B cell (primary cell): ENCODE results near the gene TAPBPL. TPM values are rescaled to one million over a fixed set of nuclear protein-coding genes. Genes with fewer than 3 reads are reported as not detected.

Experiments used
- ATAC-seq: fragments of 200-7000 bp; cut with Tn5 transposase; one replicate; pipeline ENCODE4 v1.10.0; 2021; ENCODE audit warnings: low read depth, mild to moderate bottlenecking, moderate number of reproducible peaks, moderate library complexity
- CTCF ChIA-PET: fragments of 350-600 bp; sonication (Branson Sonifier 250); formaldehyde crosslinking; loops from one replicate; lab custom pipeline; 2021; ENCODE audit warnings: antibody characterized with exemption, inconsistent platforms; lab: Charles Lee
- POLR2A ChIA-PET: fragments of 350-600 bp; sonication (Branson Sonifier 250); formaldehyde crosslinking; loops from one replicate; lab custom pipeline; 2021; ENCODE audit warnings: antibody characterized with exemption; lab: Charles Lee
- DNase-seq: peaks from one replicate; pipeline ENCODE4 v3.0.0; 2013
- H2AFZ ChIP-seq: 2 replicates; pipeline ENCODE4 v1.6.1; 2012; ENCODE audit warnings: mild to moderate bottlenecking, low read depth, low read length; ENCODE audit not compliant: insufficient read depth, poor library complexity, severe bottlenecking
- H3K27ac ChIP-seq, 2 donors: 1 replicate in 1 of 2; 2 replicates in 1 of 2; pipeline ENCODE4 v1.5.1; 2012 to 2013; ENCODE audit warnings: low read length in 2 of 2, mild to moderate bottlenecking in 2 of 2, moderate library complexity in 1 of 2
- H3K27me3 ChIP-seq, 4 experiments: fragments of 200-600 bp in 1 of 4; sonication (generic) in 1 of 4; replicated peaks in 1 of 4; 1 replicate in 2 of 4; 2 replicates in 2 of 4; pipeline versions ENCODE4 v1.6.1 to v1.7.0; 2013 to 2016; ENCODE audit warnings: low read length in 3 of 4, mild to moderate bottlenecking in 2 of 4, mixed read lengths in 1 of 4, moderate library complexity in 1 of 4; ENCODE audit not compliant: insufficient read depth in 4 of 4, control insufficient read depth in 3 of 4; ENCODE audit errors: control extremely low read depth in 1 of 4
- H3K36me3 ChIP-seq, 2 experiments: replicated peaks in 1 of 2; 1 replicate in 1 of 2; 2 replicates in 1 of 2; pipeline versions ENCODE4 v1.6.1 to v1.7.1; 2013; ENCODE audit warnings: low read length in 1 of 2; ENCODE audit not compliant: insufficient read depth in 2 of 2, control insufficient read depth in 1 of 2; ENCODE audit errors: control extremely low read depth in 1 of 2, extremely low read depth in 1 of 2
- H3K4me1 ChIP-seq, 2 donors: fragments of 200-600 bp in 1 of 2; sonication (generic) in 1 of 2; 1 replicate in 1 of 2; 2 replicates in 1 of 2; pipeline versions ENCODE4 v1.5.1 to v1.6.1; 2013 to 2017; ENCODE audit warnings: low read length in 2 of 2; ENCODE audit not compliant: control insufficient read depth in 2 of 2, insufficient read depth in 2 of 2
- H3K4me2 ChIP-seq: replicated peaks from 2 replicates; pipeline ENCODE3; 2012; ENCODE audit warnings: mild to moderate bottlenecking, low read depth, low read length; ENCODE audit not compliant: poor library complexity, severe bottlenecking
- H3K4me3 ChIP-seq, 5 experiments: fragments of 200-600 bp in 1 of 5; sonication (generic) in 1 of 5; 1 replicate in 3 of 5; 2 replicates in 2 of 5; pipeline versions ENCODE4 v1.5.1 to v1.7.0; 2011 to 2016; ENCODE audit warnings: low read length in 4 of 5, mild to moderate bottlenecking in 4 of 5, low read depth in 2 of 5, control low read depth in 1 of 5, moderate library complexity in 1 of 5; ENCODE audit not compliant: insufficient read depth in 1 of 5; ENCODE audit errors: control extremely low read depth in 1 of 5, extremely low read depth in 1 of 5
- H3K79me2 ChIP-seq: fragments of 200-600 bp; sonication (generic); one replicate; pipeline ENCODE4 v1.6.0; 2016; ENCODE audit warnings: low read length; ENCODE audit not compliant: control insufficient read depth, insufficient read depth
- H3K9ac ChIP-seq: fragments of 200-600 bp; sonication (generic); 2 replicates; pipeline ENCODE4 v1.6.1; 2017; ENCODE audit warnings: mild to moderate bottlenecking, low read length, moderate library complexity
- H3K9me3 ChIP-seq, 3 donors: one replicate each; pipeline versions ENCODE4 v1.6.1 to v1.7.1; 2013; ENCODE audit warnings: low read length in 2 of 3; ENCODE audit not compliant: control insufficient read depth in 2 of 3, insufficient read depth in 1 of 3; ENCODE audit errors: control extremely low read depth in 1 of 3
- H4K20me1 ChIP-seq: 2 replicates; pipeline ENCODE4 v1.6.0; 2012; ENCODE audit warnings: mild to moderate bottlenecking, low read length; ENCODE audit not compliant: insufficient read depth, control insufficient read depth, poor library complexity, severe bottlenecking
- H3K27ac Mint-ChIP-seq: one replicate; pipeline ENCODE4 v1.8.0; 2021; ENCODE audit warnings: mixed read lengths
- H3K27me3 Mint-ChIP-seq: one replicate; pipeline ENCODE4 v1.8.0; 2021; ENCODE audit warnings: mixed read lengths
- H3K4me1 Mint-ChIP-seq: one replicate; pipeline ENCODE4 v1.8.0; 2021; ENCODE audit warnings: mixed read lengths
- H3K4me3 Mint-ChIP-seq: one replicate; pipeline ENCODE4 v1.8.0; 2021; ENCODE audit warnings: mixed read lengths
- H3K9me3 Mint-ChIP-seq: one replicate; pipeline ENCODE4 v1.8.0; 2022; ENCODE audit warnings: mixed read lengths; ENCODE audit not compliant: insufficient read depth
- CTCF ChIP-seq: fragments of 200-600 bp; IDR thresholded peaks from one replicate; pipeline ENCODE4 v1.8.0; 2022; ENCODE audit warnings: antibody characterized with exemption, mild to moderate bottlenecking
- EZH2 ChIP-seq: IDR thresholded peaks from 2 replicates; pipeline ENCODE4 v1.6.1; 2012; ENCODE audit warnings: borderline replicate concordance, low read depth, mild to moderate bottlenecking, moderate library complexity, low read length; ENCODE audit not compliant: insufficient read depth, poor library complexity, severe bottlenecking
- WGBS: methylation state at CpG from one replicate; pipeline ENCODE4 v1.1.5; 2013; ENCODE audit warnings: missing lambda C conversion rate; ENCODE audit not compliant: insufficient coverage; 5-methylcytosine and 5-hydroxymethylcytosine counted together
- intact Hi-C: fragments of 100-400 bp; cut with micrococcal nuclease; formaldehyde crosslinking; loops from one replicate; pipeline ENCODE4 v1.10.0; 2022
- polyA plus RNA-seq: library from polyadenylated mRNA; depleted of rRNA; stranded (reverse); fragments of >200 nt; gene quantifications from 2 replicates; pipeline ENCODE4 v1.2.3, GENCODE V29; 2012
- total RNA-seq, 2 donors: library from RNA; stranded (reverse); fragments of 120-200 nt in 1 of 2; gene quantifications; 1 replicate in 1 of 2; 2 replicates in 1 of 2; pipeline versions ENCODE4 v1.2.3 to v1.2.4, GENCODE V29; 2013 to 2022

TAPBPL gene
- total and polyA plus RNA-seq, 2 donors (not counting 1 experiment from before 2014, with no cell fraction given), result 80.5 to 103 TPM

- Histone ChIP-seq H3K9ac (no peak overlapping the region), H3K4me1 (peaks cover 13 to 29% of the 10 kb centered on the region in 2 donors), H3K79me2 (no peaks in the 10 kb centered on the region), H3K4me3 (no peak overlapping the region), H3K27me3 (no peaks in the 10 kb centered on the region), H3K27ac (no peak overlapping the region), H4K20me1 (no peaks in the 10 kb centered on the region), H3K9me3 (no peaks in the 10 kb centered on the region), H3K4me2 (no peak overlapping the region), H2AFZ (no peak overlapping the region), H3K36me3 (no peaks in the 10 kb centered on the region)
- Mint-ChIP-seq H3K4me3 (no peak overlapping the region), H3K27ac (peak overlapping the region; percentile 26), H3K9me3 (no peaks in the 10 kb centered on the region), H3K4me1 (peaks cover 22% of the 10 kb centered on the region), H3K27me3 (no peaks in the 10 kb centered on the region)
- intact Hi-C loops, result no loop called here
- DNase-seq (no peak), ATAC-seq (no peak)
- CTCF ChIA-PET, result interaction anchor here (0.8 to 3.3 kb wide), 4 partner anchors 10 to 29 kb away, joined by 3 to 17 read pairs (median 4); no protein-coding TSS in a partner anchor
- WGBS, result 100% methylated on average over 11 of the region's 13 CpGs
- POLR2A ChIA-PET, result no interaction called here
- no peak for TF ChIP-seq CTCF
- TF ChIP-seq EZH2, result no peak
Observed at GRCh38 chr12:6435961-6436715, 15.7 kb upstream of the TAPBPL start.

DNA sequence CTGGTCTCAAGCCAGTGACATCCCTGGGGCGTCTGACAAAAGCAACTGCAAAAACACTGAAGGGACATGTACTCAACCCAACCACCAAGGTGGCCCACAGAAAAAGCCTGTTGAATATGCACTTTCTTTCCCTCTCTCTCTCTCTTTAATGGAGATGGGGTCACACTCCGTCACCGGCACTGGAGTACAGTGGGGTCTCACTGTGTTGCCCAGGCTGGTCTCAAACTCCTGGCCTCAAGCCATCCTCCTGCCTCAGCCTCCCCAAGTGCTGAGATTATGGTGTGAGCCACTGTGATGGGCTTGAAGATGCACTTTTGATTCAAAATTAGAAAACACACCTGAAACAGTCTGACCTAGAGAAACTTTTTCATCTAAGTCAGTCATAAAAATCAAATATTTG, 14.3 kb upstream of the TAPBPL start:
- Mint-ChIP-seq H3K9me3 (no peaks in the 10 kb centered on the region), H3K27ac (peak overlapping the region; percentile 20), H3K4me1 (peaks cover 23% of the 10 kb centered on the region), H3K27me3 (no peaks in the 10 kb centered on the region), H3K4me3 (no peak overlapping the region)
- TF ChIP-seq EZH2, result no peak
- TF ChIP-seq CTCF, result no peak
- no peaks in the 10 kb centered on the region for H4K20me1 ChIP-seq
- no peak overlapping the region for H3K4me2 ChIP-seq
- H3K27ac ChIP-seq, result no peak overlapping the region
- H2AFZ ChIP-seq, result no peak overlapping the region
- ChIA-PET POLR2A (interaction anchor here (0.6 kb wide), 1 partner anchor 10 kb away, joined by 3 read pairs; no protein-coding TSS in a partner anchor), CTCF (interaction anchor here (3.3 kb wide), 1 partner anchor 28 kb away, joined by 12 read pairs; no protein-coding TSS in a partner anchor)
- WGBS, result 85% methylated on average over 3 of the region's 3 CpGs
- H3K79me2 ChIP-seq, result no peaks in the 10 kb centered on the region
- H3K4me3 ChIP-seq, result no peak overlapping the region
- H3K27me3 ChIP-seq, result no peaks in the 10 kb centered on the region
- DNase-seq (no peak), ATAC-seq (no peak)
- intact Hi-C loops, result no loop called here
- no peaks in the 10 kb centered on the region for H3K9me3 ChIP-seq
- peaks cover 12 to 22% of the 10 kb centered on the region in 2 donors for H3K4me1 ChIP-seq
- no peaks in the 10 kb centered on the region for H3K36me3 ChIP-seq
- no peak overlapping the region for H3K9ac ChIP-seq
